ENCODE results near the gene XPNPEP1.

The XPNPEP1 gene

GRCh38 chr10:109922976-109923921 is at the start of gene XPNPEP1:
Gene XPNPEP1, minus strand, starts transcription at chr10:109923511. Its CDS starts 78 bp downstream, at chr10:109923433.
- Mint-ChIP-seq H3K9me3 (no peaks in the 10 kb centered on the region), H3K4me1 (peaks cover 61% of the 10 kb centered on the region), H3K4me3 (peak within 1 kb of the TSS; percentile 76), H3K36me3 (ENCODE audit: insufficient read depth) (peaks cover 3% of the 10 kb centered on the region), H3K27me3 (no peaks in the 10 kb centered on the region), H3K27ac (ENCODE audit: low read depth) (peak within 1 kb of the TSS; percentile 85)
- ATAC-seq (replicated peaks; ENCODE audit: extremely low read depth, poor library complexity, severe bottlenecking) (peak; percentile 97), DNase-seq (ENCODE audit: low spot score in 2 of 2) (peak; percentile 58 to 69)

- H3K9me3 Mint-ChIP-seq: no peaks in the 10 kb centered on the region
Observed at GRCh38 chr10:109972372-109973001, 49.2 kb upstream of the XPNPEP1 start.

GRCh38 chr10:109971634-109972033 is 48.3 kb upstream of the XPNPEP1 start:
- ATAC-seq (replicated peaks; ENCODE audit: extremely low read depth, poor library complexity, severe bottlenecking): no peak
- H3K9me3 Mint-ChIP-seq: no peaks in the 10 kb centered on the region

More at GRCh38 chr10:109972372-109973001, 49.2 kb upstream of the XPNPEP1 start:
- no peaks in the 10 kb centered on the region for H3K27me3 Mint-ChIP-seq
- H3K4me3 Mint-ChIP-seq: no peak overlapping the region
- H3K4me1 Mint-ChIP-seq: no peaks in the 10 kb centered on the region
- ATAC-seq (replicated peaks; ENCODE audit: extremely low read depth, poor library complexity, severe bottlenecking) (no peak), DNase-seq (ENCODE audit: low spot score in 2 of 2) (no peak)
- no peaks in the 10 kb centered on the region for H3K36me3 Mint-ChIP-seq (ENCODE audit: insufficient read depth)
- no peak overlapping the region for H3K27ac Mint-ChIP-seq (ENCODE audit: low read depth)

GRCh38 chr10:109969760-109970346 is 46.5 kb upstream of the XPNPEP1 start:
- no peak overlapping the region for H3K4me3 Mint-ChIP-seq
- no peaks in the 10 kb centered on the region for H3K9me3 Mint-ChIP-seq
- H3K36me3 Mint-ChIP-seq (ENCODE audit: insufficient read depth): no peaks in the 10 kb centered on the region
- ATAC-seq (replicated peaks; ENCODE audit: extremely low read depth, poor library complexity, severe bottlenecking) (no peak), DNase-seq (ENCODE audit: low spot score in 2 of 2) (no peak)
- H3K27ac Mint-ChIP-seq (ENCODE audit: low read depth): no peak overlapping the region
- H3K4me1 Mint-ChIP-seq: no peaks in the 10 kb centered on the region
- no peaks in the 10 kb centered on the region for H3K27me3 Mint-ChIP-seq

More at GRCh38 chr10:109971634-109972033, 48.3 kb upstream of the XPNPEP1 start:
- H3K4me3 Mint-ChIP-seq: no peak overlapping the region
- H3K4me1 Mint-ChIP-seq: no peaks in the 10 kb centered on the region
- DNase-seq (ENCODE audit: low spot score in 2 of 2): no peak
- no peaks in the 10 kb centered on the region for H3K27me3 Mint-ChIP-seq
- no peaks in the 10 kb centered on the region for H3K36me3 Mint-ChIP-seq (ENCODE audit: insufficient read depth)
- no peak overlapping the region for H3K27ac Mint-ChIP-seq (ENCODE audit: low read depth)

- H3K4me1 Mint-ChIP-seq: peaks cover 6% of the 10 kb centered on the region
- no peak overlapping the region for H3K4me3 Mint-ChIP-seq
- H3K9me3 Mint-ChIP-seq: no peaks in the 10 kb centered on the region
- no peak for ATAC-seq (replicated peaks; ENCODE audit: extremely low read depth, poor library complexity, severe bottlenecking)
- H3K36me3 Mint-ChIP-seq (ENCODE audit: insufficient read depth): no peaks in the 10 kb centered on the region
- no peaks in the 10 kb centered on the region for H3K27me3 Mint-ChIP-seq
- H3K27ac Mint-ChIP-seq (ENCODE audit: low read depth): no peak overlapping the region
- no peak for DNase-seq (ENCODE audit: low spot score in 2 of 2)
Observed at GRCh38 chr10:109968953-109969759, 45.8 kb upstream of the XPNPEP1 start.

- peaks cover 6% of the 10 kb centered on the region for H3K4me1 Mint-ChIP-seq
- no peak overlapping the region for H3K27ac Mint-ChIP-seq (ENCODE audit: low read depth)
Observed at GRCh38 chr10:109967739-109968088, 44.4 kb upstream of the XPNPEP1 start.

GRCh38 chr10:109966961-109967738 is 43.8 kb upstream of the XPNPEP1 start:
- peaks cover 6% of the 10 kb centered on the region for H3K4me1 Mint-ChIP-seq
- H3K9me3 Mint-ChIP-seq: no peaks in the 10 kb centered on the region
- no peak for DNase-seq (ENCODE audit: low spot score in 2 of 2)
- no peak overlapping the region for H3K4me3 Mint-ChIP-seq
- H3K27ac Mint-ChIP-seq (ENCODE audit: low read depth): no peak overlapping the region
- no peak for ATAC-seq (replicated peaks; ENCODE audit: extremely low read depth, poor library complexity, severe bottlenecking)
- no peaks in the 10 kb centered on the region for H3K36me3 Mint-ChIP-seq (ENCODE audit: insufficient read depth)
- no peaks in the 10 kb centered on the region for H3K27me3 Mint-ChIP-seq

More at GRCh38 chr10:109967739-109968088, 44.4 kb upstream of the XPNPEP1 start:
- ATAC-seq (replicated peaks; ENCODE audit: extremely low read depth, poor library complexity, severe bottlenecking): no peak
- Mint-ChIP-seq H3K9me3 (no peaks in the 10 kb centered on the region), H3K27me3 (no peaks in the 10 kb centered on the region), H3K36me3 (ENCODE audit: insufficient read depth) (no peaks in the 10 kb centered on the region), H3K4me3 (no peak overlapping the region)
- DNase-seq (ENCODE audit: low spot score in 2 of 2): no peak

- Mint-ChIP-seq H3K4me1 (peaks cover 6% of the 10 kb centered on the region), H3K27me3 (no peaks in the 10 kb centered on the region), H3K4me3 (no peak overlapping the region), H3K27ac (ENCODE audit: low read depth) (no peak overlapping the region), H3K36me3 (ENCODE audit: insufficient read depth) (no peaks in the 10 kb centered on the region), H3K9me3 (no peaks in the 10 kb centered on the region)
- ATAC-seq (replicated peaks; ENCODE audit: extremely low read depth, poor library complexity, severe bottlenecking) (no peak), DNase-seq (ENCODE audit: low spot score in 2 of 2) (no peak)
Observed at GRCh38 chr10:109964318-109964717, 41.0 kb upstream of the XPNPEP1 start.

GRCh38 chr10:109963439-109963838 is 40.1 kb upstream of the XPNPEP1 start:
- DNase-seq (ENCODE audit: low spot score in 2 of 2): no peak
- ATAC-seq (replicated peaks; ENCODE audit: extremely low read depth, poor library complexity, severe bottlenecking): no peak
- H3K27me3 Mint-ChIP-seq: no peaks in the 10 kb centered on the region

GRCh38 chr10:109962247-109962646 is 38.9 kb upstream of the XPNPEP1 start:
- Mint-ChIP-seq H3K4me3 (no peak overlapping the region), H3K9me3 (no peaks in the 10 kb centered on the region), H3K36me3 (ENCODE audit: insufficient read depth) (peaks cover 1% of the 10 kb centered on the region), H3K4me1 (peaks cover 6% of the 10 kb centered on the region), H3K27me3 (no peaks in the 10 kb centered on the region), H3K27ac (ENCODE audit: low read depth) (no peak overlapping the region)
- no peak for DNase-seq (ENCODE audit: low spot score in 2 of 2)
- no peak for ATAC-seq (replicated peaks; ENCODE audit: extremely low read depth, poor library complexity, severe bottlenecking)

More at GRCh38 chr10:109963439-109963838, 40.1 kb upstream of the XPNPEP1 start:
- H3K36me3 Mint-ChIP-seq (ENCODE audit: insufficient read depth): no peaks in the 10 kb centered on the region
- peaks cover 6% of the 10 kb centered on the region for H3K4me1 Mint-ChIP-seq
- no peak overlapping the region for H3K4me3 Mint-ChIP-seq
- no peaks in the 10 kb centered on the region for H3K9me3 Mint-ChIP-seq
- H3K27ac Mint-ChIP-seq (ENCODE audit: low read depth): no peak overlapping the region

GRCh38 chr10:109961174-109962001 is 38.1 kb upstream of the XPNPEP1 start:
- DNase-seq (ENCODE audit: low spot score in 2 of 2) (no peak), ATAC-seq (replicated peaks; ENCODE audit: extremely low read depth, poor library complexity, severe bottlenecking) (no peak)
- no peak overlapping the region for H3K27ac Mint-ChIP-seq (ENCODE audit: low read depth)
- no peaks in the 10 kb centered on the region for H3K27me3 Mint-ChIP-seq
- peaks cover 6% of the 10 kb centered on the region for H3K4me1 Mint-ChIP-seq
- no peaks in the 10 kb centered on the region for H3K9me3 Mint-ChIP-seq
- H3K36me3 Mint-ChIP-seq (ENCODE audit: insufficient read depth): peaks cover 1% of the 10 kb centered on the region
- H3K4me3 Mint-ChIP-seq: no peak overlapping the region
